ENCODE data around the gene G3BP1. TPM values are rescaled to one million over a fixed set of nuclear protein-coding genes. Genes with fewer than 3 reads are reported as not detected.

G3BP1 gene
- total RNA-seq, 4 donors from 2014 or later: 72.1 to 240 (median 168) TPM

DNA sequence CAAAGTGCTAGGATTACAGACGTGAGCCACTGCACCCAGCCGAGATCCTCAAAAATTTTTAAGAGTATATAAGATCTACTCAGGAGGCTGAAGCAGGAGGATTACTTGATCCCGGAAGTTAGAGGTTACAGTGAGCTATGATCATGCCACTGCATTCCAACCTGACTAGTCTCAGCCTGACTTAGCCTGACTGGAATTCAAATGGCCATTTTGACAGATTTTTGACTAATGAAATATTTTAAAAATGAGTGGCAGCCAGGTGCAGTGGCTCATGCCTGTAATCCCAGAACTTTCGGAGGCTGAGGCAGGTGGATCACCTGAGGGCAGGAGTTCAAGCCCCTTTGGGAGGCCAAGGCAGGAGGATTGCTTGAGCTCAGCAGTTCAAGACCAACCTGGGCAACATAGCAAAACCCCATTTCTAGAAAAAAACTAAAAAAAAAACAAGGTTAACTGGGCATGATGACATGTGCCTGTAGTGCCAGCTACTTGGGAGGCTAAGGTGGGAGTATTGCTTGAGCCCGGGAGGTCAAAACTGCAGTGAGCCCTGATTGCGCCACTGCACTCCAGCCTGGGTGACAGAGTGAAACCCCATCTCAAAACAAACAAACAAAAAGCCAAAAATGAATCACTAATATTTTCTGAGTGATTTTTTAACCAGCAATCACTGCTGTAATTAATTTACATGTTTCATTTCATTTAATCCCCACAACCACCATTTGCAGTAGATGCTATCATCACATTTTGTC lies 29.9 kb upstream of the G3BP1 start:
- Histone ChIP-seq H3K4me1 (peaks cover 4 to 12% of the 10 kb centered on the region in 2 donors), H3K36me3 (no peaks in the 10 kb centered on the region), H3K27ac (peak overlapping the region; percentile 84 to 93)

DNA sequence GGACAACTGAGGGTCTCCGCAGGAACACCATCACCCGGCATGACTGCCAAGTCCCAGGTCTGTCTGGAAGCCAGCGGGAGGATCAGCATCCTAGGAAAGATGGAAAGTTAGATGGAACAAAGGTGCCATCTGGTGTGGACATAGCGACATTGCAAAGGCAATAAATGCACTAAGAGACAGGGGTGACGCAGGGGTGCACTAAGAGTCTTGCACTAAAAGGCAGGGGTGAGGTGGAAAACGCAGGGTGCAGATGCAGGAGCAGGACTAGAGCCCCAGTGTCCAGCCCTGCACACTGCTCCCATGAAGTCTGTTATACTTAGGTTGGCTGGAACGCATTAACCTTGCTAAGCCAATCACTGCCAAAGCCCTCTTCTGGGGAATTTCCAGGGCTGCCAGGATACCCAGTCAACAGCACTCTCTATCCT lies 28.9 kb upstream of the G3BP1 start:
- DNase-seq: peak; percentile 67 to 71
- no peak for TF ChIP-seq POLR2A (IDR thresholded peaks at IDR 0.05)
- TF ChIP-seq, protein P1, sequence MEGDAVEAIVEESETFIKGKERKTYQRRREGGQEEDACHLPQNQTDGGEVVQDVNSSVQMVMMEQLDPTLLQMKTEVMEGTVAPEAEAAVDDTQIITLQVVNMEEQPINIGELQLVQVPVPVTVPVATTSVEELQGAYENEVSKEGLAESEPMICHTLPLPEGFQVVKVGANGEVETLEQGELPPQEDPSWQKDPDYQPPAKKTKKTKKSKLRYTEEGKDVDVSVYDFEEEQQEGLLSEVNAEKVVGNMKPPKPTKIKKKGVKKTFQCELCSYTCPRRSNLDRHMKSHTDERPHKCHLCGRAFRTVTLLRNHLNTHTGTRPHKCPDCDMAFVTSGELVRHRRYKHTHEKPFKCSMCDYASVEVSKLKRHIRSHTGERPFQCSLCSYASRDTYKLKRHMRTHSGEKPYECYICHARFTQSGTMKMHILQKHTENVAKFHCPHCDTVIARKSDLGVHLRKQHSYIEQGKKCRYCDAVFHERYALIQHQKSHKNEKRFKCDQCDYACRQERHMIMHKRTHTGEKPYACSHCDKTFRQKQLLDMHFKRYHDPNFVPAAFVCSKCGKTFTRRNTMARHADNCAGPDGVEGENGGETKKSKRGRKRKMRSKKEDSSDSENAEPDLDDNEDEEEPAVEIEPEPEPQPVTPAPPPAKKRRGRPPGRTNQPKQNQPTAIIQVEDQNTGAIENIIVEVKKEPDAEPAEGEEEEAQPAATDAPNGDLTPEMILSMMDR (IDR thresholded peaks at IDR 0.05): peak; percentile 66 to 86 (median 74)
- Histone ChIP-seq H3K27me3 (no peaks in the 10 kb centered on the region), H3K4me1 (peaks cover 4 to 12% of the 10 kb centered on the region in 2 donors), H3K27ac (peak overlapping the region; percentile 84 to 93), H3K4me3 (no peak overlapping the region), H3K36me3 (no peaks in the 10 kb centered on the region), H3K9me3 (no peaks in the 10 kb centered on the region)
- intact Hi-C loops (cut with DNase I; ENCODE audit: low total_unique reads): loop anchor here (10.0 kb wide), 1 partner anchor 298 kb away; the partner anchor contains the start of gene SLC36A1

More for the DNA sequence above, 29.9 kb upstream of the G3BP1 start:
- intact Hi-C loops (cut with DNase I; ENCODE audit: low total_unique reads): loop anchor here (2.0 to 10.0 kb wide), 2 partner anchors 83 to 297 kb away; partner anchors contain the start of gene SLC36A1
- Histone ChIP-seq H3K27me3 (no peaks in the 10 kb centered on the region), H3K4me3 (no peak overlapping the region), H3K9me3 (no peaks in the 10 kb centered on the region)
- TF ChIP-seq, protein P1 (IDR thresholded peaks at IDR 0.05): no peak
- no peak for TF ChIP-seq POLR2A (IDR thresholded peaks at IDR 0.05)
- DNase-seq: no peak

DNA sequence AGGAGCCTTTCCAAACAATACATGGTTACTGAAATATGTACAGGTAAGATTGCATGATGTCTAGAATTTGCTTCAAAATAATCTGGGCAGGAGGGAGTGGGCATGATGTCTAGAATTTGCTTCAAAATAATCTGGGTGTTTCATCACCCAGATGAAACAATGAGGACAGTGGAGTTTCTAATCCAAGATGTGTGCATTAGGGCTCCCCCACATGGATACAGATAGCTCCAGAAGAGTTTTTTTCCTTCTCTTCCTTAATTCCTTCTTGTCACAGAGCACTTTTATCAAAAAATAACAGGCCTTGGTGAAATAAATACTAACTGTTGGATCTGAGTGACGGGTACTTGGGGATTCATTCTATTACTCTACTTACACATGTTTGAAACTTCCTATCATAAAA lies 28.2 kb upstream of the G3BP1 start:
- H3K4me1 ChIP-seq: peaks cover 4 to 12% of the 10 kb centered on the region in 2 donors
- no peaks in the 10 kb centered on the region for H3K36me3 ChIP-seq
- no peaks in the 10 kb centered on the region for H3K27me3 ChIP-seq
- no peak overlapping the region for H3K4me3 ChIP-seq
- intact Hi-C loops (cut with DNase I; ENCODE audit: low total_unique reads): loop anchor here (10.0 kb wide), 1 partner anchor 299 kb away; the partner anchor contains the start of gene SLC36A1
- H3K9me3 ChIP-seq: no peaks in the 10 kb centered on the region
- peak overlapping the region in 1 of 2 donors; percentile 93 for H3K27ac ChIP-seq
- no peak for DNase-seq
- TF ChIP-seq, protein P1 (IDR thresholded peaks at IDR 0.05): no peak
- no peak for TF ChIP-seq POLR2A (IDR thresholded peaks at IDR 0.05)

DNA sequence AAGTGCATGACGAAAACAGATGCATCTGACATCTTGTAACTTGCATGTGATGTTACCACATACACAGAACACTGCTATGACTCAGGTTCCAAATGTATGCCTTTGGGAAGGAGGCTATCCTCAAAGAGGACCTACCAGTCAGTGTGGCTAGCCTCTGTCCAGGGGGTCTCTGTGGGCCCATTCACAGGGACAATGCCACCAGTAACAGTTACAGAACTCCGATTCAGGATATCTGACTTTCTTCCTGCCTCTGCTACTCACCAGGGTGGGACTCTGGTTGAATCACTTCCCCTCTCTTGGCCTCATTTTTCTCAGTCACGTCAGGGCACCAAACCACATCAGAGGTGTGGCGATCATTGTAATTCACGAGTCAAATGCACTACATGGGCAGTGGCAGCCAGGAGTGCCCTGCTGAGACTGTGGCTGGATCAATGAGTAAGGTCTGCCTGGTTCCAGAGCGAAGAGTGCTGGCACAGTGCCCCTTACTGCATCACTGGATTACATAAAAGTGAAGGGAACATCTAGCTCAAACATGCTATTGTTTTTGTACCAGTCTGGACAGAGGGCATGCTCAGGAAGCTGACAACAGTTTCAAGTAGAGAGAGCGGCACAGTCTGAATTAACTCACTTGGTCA lies 26.6 kb upstream of the G3BP1 start:
- Histone ChIP-seq H3K4me1 (peaks cover 4 to 12% of the 10 kb centered on the region in 2 donors), H3K9me3 (no peaks in the 10 kb centered on the region), H3K27me3 (no peaks in the 10 kb centered on the region), H3K27ac (peak overlapping the region; percentile 23 to 57), H3K4me3 (no peak overlapping the region), H3K36me3 (no peaks in the 10 kb centered on the region)
- intact Hi-C loops (cut with DNase I; ENCODE audit: low total_unique reads): loop anchor here (10.0 kb wide), 1 partner anchor 300 kb away; the partner anchor contains the start of gene SLC36A1
- peak in 1 of 2 donors; percentile 45 for DNase-seq
- TF ChIP-seq, protein P1 (IDR thresholded peaks at IDR 0.05): no peak
- TF ChIP-seq POLR2A (IDR thresholded peaks at IDR 0.05): no peak

DNA sequence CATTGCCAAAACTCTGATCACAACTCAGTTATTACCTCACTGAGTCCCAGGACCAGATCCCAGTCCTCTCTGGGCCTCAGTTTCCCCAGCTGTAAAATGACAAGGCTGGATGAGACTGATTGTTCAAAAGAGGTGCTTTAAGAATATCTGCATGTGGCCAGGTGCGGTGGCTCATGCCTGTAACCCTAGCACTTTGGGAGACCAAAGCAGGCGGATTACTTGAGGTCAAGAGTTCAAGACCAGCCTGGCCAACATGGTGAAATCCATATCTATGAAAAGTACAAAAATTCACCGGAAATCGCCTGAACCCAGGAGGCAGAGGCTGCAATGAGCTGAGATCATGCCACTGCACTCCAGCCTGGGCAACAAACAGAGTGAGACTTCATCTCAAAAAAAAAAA lies 21.6 kb upstream of the G3BP1 start:
- H3K36me3 ChIP-seq: no peaks in the 10 kb centered on the region
- DNase-seq: no peak
- intact Hi-C loops (cut with DNase I; ENCODE audit: low total_unique reads): no loop called here
- H3K9me3 ChIP-seq: no peaks in the 10 kb centered on the region
- peak overlapping the region; percentile 28 to 37 for H3K27ac ChIP-seq
- TF ChIP-seq POLR2A (IDR thresholded peaks at IDR 0.05): no peak
- TF ChIP-seq, protein P1 (IDR thresholded peaks at IDR 0.05): no peak
- H3K4me1 ChIP-seq: no peaks in the 10 kb centered on the region
- H3K27me3 ChIP-seq: no peaks in the 10 kb centered on the region
- H3K4me3 ChIP-seq: no peak overlapping the region

Data from uterus (tissue), 4 donors.